Measurements from ENCODE around the gene NCAM1. TPM values are rescaled to one million over a fixed set of nuclear protein-coding genes. Genes with fewer than 3 reads are reported as not detected.

The NCAM1 gene
- total RNA-seq, 1 experiment from 2014 or later = not detected

GRCh38 chr11:112971827-112972226, 10.6 kb downstream of the NCAM1 start:
- BruUV-seq (replicated peaks) = no TSS peak
- ChIA-PET CTCF (no interaction called here), POLR2A (ENCODE audit: unreplicated experiment) (no interaction called here)

GRCh38 chr11:112972399-112973145, 11.4 kb downstream of the NCAM1 start:
- POLR2A ChIA-PET (ENCODE audit: unreplicated experiment) = interaction anchor here (0.6 kb wide), 1 partner anchor 1204 kb away, joined by 3 read pairs; no protein-coding TSS in a partner anchor
- Histone ChIP-seq H3K27me3 (ENCODE audit: low read length) (peaks cover 44% of the 10 kb centered on the region), H3F3A (ENCODE audit: low read length, unreplicated experiment) (no peaks in the 10 kb centered on the region), H3K4me1 (ENCODE audit: insufficient read depth, low read length) (no peaks in the 10 kb centered on the region), H3K4me2 (ENCODE audit: low read length) (no peak overlapping the region), H3K9me2 (replicated peaks; ENCODE audit: low read length) (no peaks in the 10 kb centered on the region), H3K9me3 (ENCODE audit: low read length) (no peaks in the 10 kb centered on the region), H2AFZ (ENCODE audit: low read length) (no peak overlapping the region), H3K36me3 (ENCODE audit: low read depth, low read length) (no peaks in the 10 kb centered on the region), H4K20me1 (ENCODE audit: low read length) (no peaks in the 10 kb centered on the region), H3K4me3 (ENCODE audit: low read length) (no peak overlapping the region), H3K27ac (ENCODE audit: low read length) (no peak overlapping the region), H3K9ac (ENCODE audit: low read length) (no peak overlapping the region), H3K79me2 (ENCODE audit: low read length) (no peaks in the 10 kb centered on the region)
- TF ChIP-seq CTCF (conservative IDR thresholded peaks at IDR 0.05; ENCODE audit: low read depth, low read length) (no peak), EZH2 (IDR thresholded peaks at IDR 0.05; ENCODE audit: low read length, unreplicated experiment) (no peak), EZH2phosphoT487 (IDR thresholded peaks at IDR 0.05; ENCODE audit: borderline replicate concordance, low read length) (no peak)
- no TSS peak for BruUV-seq (replicated peaks)
- intact Hi-C loops (cut with micrococcal nuclease) = no loop called here
- DNase-seq = no peak
- no peak for ATAC-seq
- CTCF ChIA-PET = no interaction called here

More at GRCh38 chr11:112971827-112972226, 10.6 kb downstream of the NCAM1 start:
- Histone ChIP-seq H3K9me3 (ENCODE audit: low read length) (no peaks in the 10 kb centered on the region), H3K9ac (ENCODE audit: low read length) (no peak overlapping the region), H3K36me3 (ENCODE audit: low read depth, low read length) (no peaks in the 10 kb centered on the region), H4K20me1 (ENCODE audit: low read length) (no peaks in the 10 kb centered on the region), H3K27ac (ENCODE audit: low read length) (no peak overlapping the region), H3K27me3 (ENCODE audit: low read length) (peaks cover 51% of the 10 kb centered on the region), H3K4me1 (ENCODE audit: insufficient read depth, low read length) (no peaks in the 10 kb centered on the region), H3K4me2 (ENCODE audit: low read length) (no peak overlapping the region), H3K4me3 (ENCODE audit: low read length) (no peak overlapping the region), H3F3A (ENCODE audit: low read length, unreplicated experiment) (no peaks in the 10 kb centered on the region), H3K9me2 (replicated peaks; ENCODE audit: low read length) (no peaks in the 10 kb centered on the region), H2AFZ (ENCODE audit: low read length) (no peak overlapping the region), H3K79me2 (ENCODE audit: low read length) (no peaks in the 10 kb centered on the region)
- DNase-seq = no peak
- TF ChIP-seq EZH2phosphoT487 (IDR thresholded peaks at IDR 0.05; ENCODE audit: borderline replicate concordance, low read length) (no peak), EZH2 (IDR thresholded peaks at IDR 0.05; ENCODE audit: low read length, unreplicated experiment) (no peak), CTCF (conservative IDR thresholded peaks at IDR 0.05; ENCODE audit: low read depth, low read length) (no peak)
- ATAC-seq = no peak
- intact Hi-C loops (cut with micrococcal nuclease) = no loop called here

GRCh38 chr11:112975051-112975450, 13.8 kb downstream of the NCAM1 start:
- intact Hi-C loops (cut with micrococcal nuclease) = no loop called here

More at GRCh38 chr11:112975051-112975450, 13.8 kb downstream of the NCAM1 start:
- Histone ChIP-seq H3K9me2 (replicated peaks; ENCODE audit: low read length) (no peaks in the 10 kb centered on the region), H3K27me3 (ENCODE audit: low read length) (peaks cover 35% of the 10 kb centered on the region), H3K79me2 (ENCODE audit: low read length) (no peaks in the 10 kb centered on the region), H3K27ac (ENCODE audit: low read length) (no peak overlapping the region), H2AFZ (ENCODE audit: low read length) (no peak overlapping the region), H3K9ac (ENCODE audit: low read length) (no peak overlapping the region), H3F3A (ENCODE audit: low read length, unreplicated experiment) (no peaks in the 10 kb centered on the region), H3K4me2 (ENCODE audit: low read length) (no peak overlapping the region), H3K9me3 (ENCODE audit: low read length) (no peaks in the 10 kb centered on the region), H3K36me3 (ENCODE audit: low read depth, low read length) (no peaks in the 10 kb centered on the region), H3K4me3 (ENCODE audit: low read length) (no peak overlapping the region), H4K20me1 (ENCODE audit: low read length) (no peaks in the 10 kb centered on the region), H3K4me1 (ENCODE audit: insufficient read depth, low read length) (no peaks in the 10 kb centered on the region)
- ATAC-seq (no peak), DNase-seq (no peak)
- no TSS peak for BruUV-seq (replicated peaks)
- TF ChIP-seq EZH2phosphoT487 (IDR thresholded peaks at IDR 0.05; ENCODE audit: borderline replicate concordance, low read length) (no peak), EZH2 (IDR thresholded peaks at IDR 0.05; ENCODE audit: low read length, unreplicated experiment) (no peak), CTCF (conservative IDR thresholded peaks at IDR 0.05; ENCODE audit: low read depth, low read length) (no peak)
- CTCF ChIA-PET = no interaction called here
- POLR2A ChIA-PET (ENCODE audit: unreplicated experiment) = no interaction called here

All from PC-3 (cell line).